GF-D8 (cell line): ENCODE data around the gene CCRL2.
"Not testable (repeated sequence)": the region's sequence is repeated elsewhere in the genome, so short reads cannot be mapped to it uniquely, and the experiment has no call there.

ENCODE experiments used
- DNase-seq: peaks from one replicate; lab custom pipeline; 2025; lab: John Stamatoyannopoulos, UW

CCRL2 gene

GRCh38 chr3:46380471-46381221, 26.4 kb upstream of the CCRL2 start:
- no peak for DNase-seq

- no peak for DNase-seq
Observed at GRCh38 chr3:46381625-46382024, 25.4 kb upstream of the CCRL2 start.

- no peak for DNase-seq
Observed at GRCh38 chr3:46383211-46383950, 23.7 kb upstream of the CCRL2 start.

GRCh38 chr3:46383951-46384330, 23.1 kb upstream of the CCRL2 start:
- DNase-seq: peak; percentile 59

DNA sequence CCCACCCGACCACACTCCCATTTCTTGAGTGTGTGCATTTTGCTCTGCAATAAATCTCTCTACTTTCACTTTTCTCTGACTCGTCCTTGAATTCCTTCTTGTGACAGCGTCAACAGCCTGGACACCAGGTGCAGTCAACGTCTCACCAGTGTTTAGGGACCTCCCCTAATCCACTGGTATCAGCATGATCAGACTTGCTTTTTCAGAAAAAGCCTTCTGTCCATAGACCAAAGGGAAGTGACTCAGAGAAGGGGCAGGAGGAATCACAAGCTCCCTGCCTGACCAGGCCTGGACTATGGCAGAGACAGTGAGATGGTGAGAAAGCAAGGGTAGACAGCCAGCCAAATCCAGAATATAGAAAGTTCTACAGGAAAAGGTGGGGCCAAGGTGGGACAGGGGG, 20.9 kb upstream of the CCRL2 start:
- peak; percentile 49 for DNase-seq

DNA sequence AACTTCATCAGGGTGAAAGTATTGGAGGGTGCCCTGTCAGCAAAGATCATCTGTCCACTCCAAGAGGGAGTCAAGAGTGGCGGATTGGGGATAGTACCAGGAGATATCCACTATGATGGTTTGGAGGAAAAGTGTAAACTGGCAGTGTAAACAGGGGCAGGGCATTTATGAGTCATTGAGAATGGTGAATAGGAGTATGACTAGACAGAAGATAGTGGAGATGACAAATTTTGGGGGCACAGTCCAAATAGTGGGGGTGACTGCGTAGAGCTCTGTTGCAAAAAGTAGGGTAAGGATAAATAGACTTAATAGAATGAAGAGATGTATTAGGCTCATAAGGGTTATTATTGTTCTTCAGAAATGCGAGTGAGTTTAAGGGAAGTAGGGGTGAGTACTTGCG, 18.2 kb upstream of the CCRL2 start:
- DNase-seq: not testable (repeated sequence)

DNA sequence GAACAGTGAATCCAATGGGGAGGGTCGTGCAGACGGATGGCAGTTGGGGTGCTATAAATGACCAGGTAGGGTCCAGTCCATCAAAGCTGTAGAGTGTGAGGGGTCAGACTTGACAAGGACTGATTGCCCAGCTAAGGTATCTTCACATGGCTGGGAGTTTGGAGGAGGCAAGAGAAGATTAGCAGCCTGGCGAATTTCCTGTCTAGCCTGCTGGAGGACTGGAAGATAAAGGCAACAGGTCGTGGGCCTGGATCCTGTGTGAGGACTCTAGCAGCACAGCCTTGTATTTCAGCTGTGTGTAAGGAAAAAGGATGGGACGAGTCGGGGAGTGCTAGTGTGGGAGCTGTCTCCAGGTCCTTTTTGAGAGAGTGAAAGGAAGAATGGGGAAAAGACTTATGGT, 17.8 kb upstream of the CCRL2 start:
- no peak for DNase-seq

DNA sequence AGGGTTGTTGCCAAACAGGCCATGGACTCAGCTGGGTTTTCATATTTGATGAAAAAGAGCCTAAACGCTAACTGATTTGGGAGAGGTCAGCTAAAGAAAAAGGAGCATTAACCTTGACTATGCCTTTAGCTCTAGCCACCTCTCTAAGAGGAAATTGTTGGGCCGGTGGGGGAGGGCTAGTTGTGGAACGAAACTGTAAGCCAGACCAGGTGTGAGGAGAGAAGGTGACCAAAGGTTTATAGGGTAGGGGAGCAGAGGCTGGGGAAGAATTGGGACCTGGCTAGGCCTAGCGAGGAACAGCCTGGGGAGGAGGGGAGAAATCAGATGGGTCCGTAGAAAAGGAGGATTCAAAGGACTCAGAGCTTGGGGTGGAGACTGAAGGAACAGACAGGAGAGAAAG, 15.5 kb upstream of the CCRL2 start:
- not testable (repeated sequence) for DNase-seq

GRCh38 chr3:46393011-46393410, 14.0 kb upstream of the CCRL2 start:
- no peak for DNase-seq

- DNase-seq: peak; percentile 94
Observed at GRCh38 chr3:46393554-46394434, 13.3 kb upstream of the CCRL2 start.

- peak; percentile 76 for DNase-seq
Observed at GRCh38 chr3:46395210-46395661, 11.8 kb upstream of the CCRL2 start.

DNA sequence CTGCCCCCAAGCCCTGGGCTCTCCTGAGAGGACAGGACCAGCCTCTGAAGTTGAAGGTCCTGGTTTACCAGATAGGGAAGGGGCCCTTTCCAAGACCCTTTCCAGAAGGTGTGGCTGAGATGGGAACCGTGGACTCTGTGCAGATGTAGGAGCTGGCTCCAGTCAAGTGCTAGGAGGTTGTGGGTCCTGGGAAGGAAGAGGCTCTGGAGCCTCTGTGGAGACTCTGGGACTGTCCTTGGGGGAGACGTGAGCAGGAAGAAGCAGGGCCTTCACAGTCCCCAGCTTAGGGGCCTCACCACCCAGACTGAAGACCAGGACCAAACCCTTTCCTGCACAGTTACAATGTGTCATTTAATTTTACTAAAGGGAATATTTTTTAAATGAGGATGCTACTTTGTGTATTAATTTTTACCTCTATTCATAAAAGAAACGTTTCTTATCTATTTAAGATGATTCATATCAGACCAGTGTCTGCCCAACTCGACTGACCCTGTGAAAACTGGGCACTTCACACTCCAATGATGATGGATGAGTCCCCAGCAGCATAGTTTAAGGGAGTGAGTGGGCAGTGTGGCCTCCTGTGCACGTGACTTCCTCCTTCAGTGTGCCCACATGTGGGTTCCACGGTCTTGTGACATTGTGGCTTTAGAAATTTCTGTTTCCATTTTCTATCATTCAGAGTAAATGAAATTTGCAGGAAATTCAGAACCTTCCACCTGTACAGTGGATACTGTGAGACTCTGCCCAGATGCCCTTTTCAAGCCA, 11.1 kb upstream of the CCRL2 start:
- peak; percentile 72 for DNase-seq

- DNase-seq: no peak
Observed at GRCh38 chr3:46397111-46397510, 9.9 kb upstream of the CCRL2 start.

DNA sequence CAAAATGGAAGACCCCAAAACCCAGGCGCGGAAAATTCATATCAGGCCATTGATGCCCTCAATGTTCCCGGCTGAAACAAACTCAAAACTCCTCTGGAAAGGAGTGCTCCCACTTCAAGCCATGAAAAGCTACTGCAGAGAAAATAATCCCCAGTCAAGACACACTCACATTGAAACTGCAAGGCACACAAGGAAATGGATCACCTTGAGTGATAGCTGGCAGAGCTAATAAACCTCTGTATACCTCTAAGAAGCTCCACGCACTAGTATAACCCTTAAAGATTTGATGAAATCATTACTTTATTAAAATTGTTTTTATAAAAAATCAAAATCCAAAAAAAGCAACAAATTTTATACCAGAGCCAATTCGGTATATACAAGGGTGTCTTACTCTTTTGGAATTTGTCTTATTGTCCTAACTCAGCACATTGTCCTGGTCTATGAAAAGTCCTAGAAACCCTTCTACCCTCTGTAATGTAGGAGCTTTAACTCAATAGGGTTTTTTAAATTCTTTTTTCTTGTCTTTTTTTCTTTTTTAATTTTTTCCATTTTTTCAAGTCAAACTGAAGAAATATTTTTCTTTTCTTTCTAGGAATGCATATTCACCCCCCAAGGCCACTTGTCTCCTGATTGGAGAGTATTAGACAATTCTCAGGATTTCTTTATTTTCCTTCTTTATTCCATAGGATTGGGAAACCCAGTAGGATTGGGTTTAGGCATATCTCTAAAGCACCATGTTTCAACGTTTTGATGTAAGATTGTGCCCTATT, 8.7 kb upstream of the CCRL2 start:
- DNase-seq: no peak

GRCh38 chr3:46399098-46399497, 8.0 kb upstream of the CCRL2 start:
- DNase-seq: no peak

- DNase-seq: peak; percentile 23
Observed at GRCh38 chr3:46399557-46399956, 7.5 kb upstream of the CCRL2 start.

GRCh38 chr3:46400000-46400734, 6.9 kb upstream of the CCRL2 start:
- no peak for DNase-seq

GRCh38 chr3:46400846-46401245, 6.2 kb upstream of the CCRL2 start:
- DNase-seq: no peak

DNA sequence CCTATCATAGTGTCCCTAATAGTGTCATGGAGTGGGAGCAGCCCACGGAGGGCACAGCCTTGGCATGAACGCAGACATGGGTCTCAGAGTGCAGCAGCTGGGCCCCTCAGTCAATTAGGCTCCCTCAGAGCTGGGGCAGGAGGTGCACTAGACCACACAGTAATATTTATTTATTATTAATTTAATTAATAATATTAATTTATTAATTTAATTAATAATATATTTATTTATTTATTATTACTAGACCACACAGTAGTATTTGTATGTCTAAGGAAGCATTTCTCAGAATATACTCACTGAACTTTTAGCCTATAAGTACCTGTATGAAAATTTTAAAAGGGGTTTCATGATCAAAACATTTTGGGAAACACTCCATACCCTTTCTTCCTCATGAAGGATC, 5.5 kb upstream of the CCRL2 start:
- DNase-seq: no peak

DNA sequence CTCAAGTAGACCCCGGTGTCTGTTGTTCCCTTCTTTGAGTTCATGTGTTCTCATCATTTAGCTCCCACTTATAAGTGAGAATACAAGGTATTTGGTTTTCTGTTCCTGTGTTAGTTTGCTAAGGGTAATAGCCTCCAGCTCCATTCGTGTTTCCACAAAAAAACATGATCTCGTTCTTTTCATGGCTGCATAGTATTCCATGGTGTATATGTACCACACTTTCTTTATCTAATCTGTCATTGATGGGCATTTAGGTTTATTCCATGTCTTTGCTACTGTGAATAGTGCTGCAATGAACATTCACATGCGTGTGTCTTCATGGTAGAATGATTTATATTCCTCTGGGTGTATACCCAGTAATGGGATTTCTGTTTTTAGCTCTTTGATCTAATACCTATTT, 4.2 kb upstream of the CCRL2 start:
- not testable (repeated sequence) for DNase-seq
